H1 (cell line): ENCODE results near the gene TRABD.

Experiments
- CBX5 ChIP-seq: fragments of 300-800, 300-1000 bp; sonication (generic); IDR thresholded peaks from 2 replicates; pipeline ENCODE4 v1.7.1; 2016; ENCODE audit warnings: antibody characterized with exemption, low read length, low read depth
- CHD1 ChIP-seq: IDR thresholded peaks from 2 replicates; pipeline ENCODE4 v1.6.1; 2012; ENCODE audit warnings: low read depth, low read length, improper control_type of control experiment
- POLR2A ChIP-seq, 2 experiments: IDR thresholded peaks; 1 replicate in 1 of 2; 2 replicates in 1 of 2; pipeline ENCODE4 v1.6.1; 2011; ENCODE audit warnings: low read depth in 2 of 2, low read length in 2 of 2, mild to moderate bottlenecking in 2 of 2; ENCODE audit errors: control extremely low read depth in 1 of 2
- POLR2AphosphoS5 ChIP-seq: IDR thresholded peaks from 2 replicates; pipeline ENCODE4 v1.6.1; 2011; ENCODE audit warnings: low read depth, low read length
- RFX5 ChIP-seq: IDR thresholded peaks from 2 replicates; pipeline ENCODE4 v1.6.1; 2011; ENCODE audit warnings: low read depth, low read length, improper control_type of control experiment, borderline replicate concordance
- TF ChIP-seq, protein P1 (sequence below), 3 experiments: IDR thresholded peaks; 1 replicate in 2 of 3; 2 replicates in 1 of 3; pipeline versions ENCODE4 v1.5.1 to v1.6.1; 2011; ENCODE audit warnings: low read length in 3 of 3, mild to moderate bottlenecking in 3 of 3, inconsistent platforms in 2 of 3, low read depth in 1 of 3, moderate library complexity in 1 of 3; ENCODE audit not compliant: insufficient read depth in 1 of 3; ENCODE audit errors: control extremely low read depth in 1 of 3
- TF ChIP-seq, protein P2 (sequence below): IDR thresholded peaks from 2 replicates; pipeline ENCODE4 v1.6.1; 2011; ENCODE audit warnings: low read length, improper control_type of control experiment

DNA sequence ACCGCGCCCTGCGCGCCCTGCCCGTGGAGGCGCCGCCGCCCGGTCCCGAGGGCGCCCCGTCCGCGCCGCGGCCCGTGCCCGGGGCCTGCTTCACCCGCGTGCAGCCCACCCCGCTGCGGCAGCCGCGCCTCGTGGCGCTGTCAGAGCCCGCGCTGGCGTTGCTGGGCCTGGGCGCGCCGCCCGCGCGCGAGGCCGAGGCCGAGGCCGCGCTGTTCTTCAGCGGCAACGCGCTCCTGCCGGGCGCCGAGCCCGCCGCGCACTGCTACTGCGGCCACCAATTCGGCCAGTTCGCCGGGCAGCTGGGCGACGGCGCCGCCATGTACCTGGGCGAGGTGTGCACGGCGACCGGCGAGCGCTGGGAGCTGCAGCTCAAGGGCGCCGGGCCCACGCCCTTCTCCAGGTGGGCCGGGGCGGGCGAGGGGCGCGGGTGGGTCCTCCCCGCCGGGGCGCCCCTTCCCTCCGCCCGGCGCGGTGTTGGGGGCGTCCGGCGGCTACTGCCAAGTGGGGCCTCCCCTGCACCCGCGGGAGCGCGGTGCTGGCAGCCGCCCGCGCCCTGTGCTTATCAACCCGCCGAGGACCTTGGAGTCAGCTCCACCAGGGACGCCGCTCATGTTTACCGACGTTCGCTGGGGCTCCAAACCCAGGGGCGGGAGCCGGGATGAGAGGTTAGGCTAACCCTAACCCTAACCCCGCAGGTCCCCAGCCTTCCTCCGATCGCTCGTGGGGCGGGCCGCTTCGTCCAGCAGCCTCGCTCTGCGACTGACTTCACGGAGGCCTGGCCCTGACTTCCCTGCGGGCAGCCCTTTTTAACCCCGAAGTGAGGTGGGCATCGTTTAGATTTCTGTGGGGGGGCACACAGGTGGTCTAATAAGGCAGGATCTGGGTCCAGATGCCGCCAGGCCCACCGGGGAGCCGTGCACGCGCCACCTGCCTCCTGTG, 15.7 kb downstream of the TRABD start:
- TF ChIP-seq, protein P1, sequence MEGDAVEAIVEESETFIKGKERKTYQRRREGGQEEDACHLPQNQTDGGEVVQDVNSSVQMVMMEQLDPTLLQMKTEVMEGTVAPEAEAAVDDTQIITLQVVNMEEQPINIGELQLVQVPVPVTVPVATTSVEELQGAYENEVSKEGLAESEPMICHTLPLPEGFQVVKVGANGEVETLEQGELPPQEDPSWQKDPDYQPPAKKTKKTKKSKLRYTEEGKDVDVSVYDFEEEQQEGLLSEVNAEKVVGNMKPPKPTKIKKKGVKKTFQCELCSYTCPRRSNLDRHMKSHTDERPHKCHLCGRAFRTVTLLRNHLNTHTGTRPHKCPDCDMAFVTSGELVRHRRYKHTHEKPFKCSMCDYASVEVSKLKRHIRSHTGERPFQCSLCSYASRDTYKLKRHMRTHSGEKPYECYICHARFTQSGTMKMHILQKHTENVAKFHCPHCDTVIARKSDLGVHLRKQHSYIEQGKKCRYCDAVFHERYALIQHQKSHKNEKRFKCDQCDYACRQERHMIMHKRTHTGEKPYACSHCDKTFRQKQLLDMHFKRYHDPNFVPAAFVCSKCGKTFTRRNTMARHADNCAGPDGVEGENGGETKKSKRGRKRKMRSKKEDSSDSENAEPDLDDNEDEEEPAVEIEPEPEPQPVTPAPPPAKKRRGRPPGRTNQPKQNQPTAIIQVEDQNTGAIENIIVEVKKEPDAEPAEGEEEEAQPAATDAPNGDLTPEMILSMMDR (IDR thresholded peaks at IDR 0.05; ENCODE audit: control extremely low read depth in 1 of 3, insufficient read depth in 1 of 3, low read depth in 1 of 3, low read length in 3 of 3): no peak
- TF ChIP-seq CBX5: no peak
- TF ChIP-seq CHD1: no peak
- TF ChIP-seq POLR2A (IDR thresholded peaks at IDR 0.05; ENCODE audit: control extremely low read depth in 1 of 2, low read depth in 2 of 2, low read length in 2 of 2): no peak
- TF ChIP-seq, protein P2, sequence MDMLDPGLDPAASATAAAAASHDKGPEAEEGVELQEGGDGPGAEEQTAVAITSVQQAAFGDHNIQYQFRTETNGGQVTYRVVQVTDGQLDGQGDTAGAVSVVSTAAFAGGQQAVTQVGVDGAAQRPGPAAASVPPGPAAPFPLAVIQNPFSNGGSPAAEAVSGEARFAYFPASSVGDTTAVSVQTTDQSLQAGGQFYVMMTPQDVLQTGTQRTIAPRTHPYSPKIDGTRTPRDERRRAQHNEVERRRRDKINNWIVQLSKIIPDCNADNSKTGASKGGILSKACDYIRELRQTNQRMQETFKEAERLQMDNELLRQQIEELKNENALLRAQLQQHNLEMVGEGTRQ: no peak
- TF ChIP-seq RFX5: no peak
- TF ChIP-seq POLR2AphosphoS5: no peak
